ENCODE data around the gene MALRD1. TPM values are rescaled to one million over a fixed set of nuclear protein-coding genes. Genes with fewer than 3 reads are reported as not detected.

The MALRD1 gene
- total RNA-seq, 1 donor from 2014 or later, result 0.11 TPM

- Histone ChIP-seq H3K27ac (no peak overlapping the region), H3K4me3 (no peak overlapping the region), H4K20me1 (ENCODE audit: low read depth) (no peaks in the 10 kb centered on the region), H3K9ac (no peak overlapping the region), H3K9me3 (ENCODE audit: low read depth) (no peaks in the 10 kb centered on the region), H3F3A (ENCODE audit: low read depth) (no peaks in the 10 kb centered on the region), H2AFZ (replicated peaks) (no peak overlapping the region), H3K4me2 (no peak overlapping the region), H3K27me3 (no peaks in the 10 kb centered on the region), H3K36me3 (no peaks in the 10 kb centered on the region), H3K4me1 (peaks cover 13% of the 10 kb centered on the region), H3K79me2 (ENCODE audit: low read depth) (no peaks in the 10 kb centered on the region)
- H3K36me3 Mint-ChIP-seq, result no peaks in the 10 kb centered on the region
- no peaks in the 10 kb centered on the region for H3K27me3 Mint-ChIP-seq (ENCODE audit: insufficient read depth, low read depth)
- H3K4me3 Mint-ChIP-seq, result no peak overlapping the region
- peaks cover 8% of the 10 kb centered on the region for H3K9me3 Mint-ChIP-seq
- peaks cover 10% of the 10 kb centered on the region for H3K4me1 Mint-ChIP-seq
- DNase-seq (ENCODE audit: low spot score), result no peak
- H3K27ac Mint-ChIP-seq, result no peak overlapping the region
- TF ChIP-seq CTCF (IDR thresholded peaks at IDR 0.05) (no peak), EZH2phosphoT487 (IDR thresholded peaks at IDR 0.05) (no peak), EZH2 (IDR thresholded peaks at IDR 0.05) (no peak)
Observed at GRCh38 chr10:19117438-19117837, 68.8 kb downstream of the MALRD1 start.

- Histone ChIP-seq H3K27ac (no peak overlapping the region), H3K4me3 (no peak overlapping the region), H3K4me1 (peaks cover 13% of the 10 kb centered on the region), H3K36me3 (no peaks in the 10 kb centered on the region), H4K20me1 (ENCODE audit: low read depth) (no peaks in the 10 kb centered on the region), H3K79me2 (ENCODE audit: low read depth) (no peaks in the 10 kb centered on the region), H3K9ac (no peak overlapping the region), H2AFZ (replicated peaks) (peak overlapping the region; percentile 86), H3K9me3 (ENCODE audit: low read depth) (no peaks in the 10 kb centered on the region), H3K27me3 (no peaks in the 10 kb centered on the region), H3K4me2 (peak overlapping the region; percentile 34), H3F3A (ENCODE audit: low read depth) (no peaks in the 10 kb centered on the region)
- peak overlapping the region; percentile 48 for H3K27ac Mint-ChIP-seq
- peak; percentile 59 for DNase-seq (ENCODE audit: low spot score)
- H3K9me3 Mint-ChIP-seq, result peaks cover 4% of the 10 kb centered on the region
- H3K4me3 Mint-ChIP-seq, result no peak overlapping the region
- no peaks in the 10 kb centered on the region for H3K27me3 Mint-ChIP-seq (ENCODE audit: insufficient read depth, low read depth)
- TF ChIP-seq EZH2phosphoT487 (IDR thresholded peaks at IDR 0.05) (no peak), CTCF (IDR thresholded peaks at IDR 0.05) (no peak), EZH2 (IDR thresholded peaks at IDR 0.05) (no peak)
- H3K36me3 Mint-ChIP-seq, result no peaks in the 10 kb centered on the region
- peaks cover 10% of the 10 kb centered on the region for H3K4me1 Mint-ChIP-seq
Observed at GRCh38 chr10:19119191-19119590, 70.6 kb downstream of the MALRD1 start.

DNA sequence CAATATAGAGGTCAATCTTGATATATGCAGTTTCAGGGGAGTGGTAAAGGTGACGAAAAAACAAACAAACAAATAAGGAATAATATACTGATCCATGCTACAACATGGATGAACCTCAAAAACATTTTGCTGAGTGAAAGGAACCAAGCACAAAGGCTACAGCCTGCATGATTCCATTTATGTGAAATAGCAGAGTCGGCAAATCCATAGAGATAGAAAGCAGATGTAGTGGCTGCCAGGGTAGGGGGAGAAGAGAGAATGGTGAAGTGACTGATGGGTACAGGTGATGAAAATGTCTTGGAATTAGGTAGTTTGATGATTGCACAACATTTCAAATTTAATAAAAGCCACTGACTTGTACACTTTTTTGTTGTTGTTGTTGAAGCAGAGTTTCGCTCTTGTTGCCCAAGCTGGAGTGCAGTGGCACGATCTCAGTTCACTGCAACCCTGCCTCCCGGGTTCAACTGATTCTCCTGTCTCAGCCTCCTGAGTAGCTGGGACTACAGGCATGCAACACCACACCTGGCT lies 71.8 kb downstream of the MALRD1 start:
- peaks cover 4% of the 10 kb centered on the region for H3K9me3 Mint-ChIP-seq
- peaks cover 13% of the 10 kb centered on the region for H3K4me1 ChIP-seq
- no peak overlapping the region for H3K27ac ChIP-seq
- TF ChIP-seq EZH2 (IDR thresholded peaks at IDR 0.05) (no peak), CTCF (IDR thresholded peaks at IDR 0.05) (no peak), EZH2phosphoT487 (IDR thresholded peaks at IDR 0.05) (no peak)
- no peak overlapping the region for H3K4me3 ChIP-seq
- no peaks in the 10 kb centered on the region for H3K27me3 Mint-ChIP-seq (ENCODE audit: insufficient read depth, low read depth)
- no peak overlapping the region for H3K4me2 ChIP-seq
- H3K27me3 ChIP-seq, result no peaks in the 10 kb centered on the region
- H3K27ac Mint-ChIP-seq, result no peak overlapping the region
- H3K4me1 Mint-ChIP-seq, result peaks cover 10% of the 10 kb centered on the region
- no peaks in the 10 kb centered on the region for H3K9me3 ChIP-seq (ENCODE audit: low read depth)
- H3K9ac ChIP-seq, result no peak overlapping the region
- H3K36me3 Mint-ChIP-seq, result no peaks in the 10 kb centered on the region
- no peak overlapping the region for H3K4me3 Mint-ChIP-seq
- no peaks in the 10 kb centered on the region for H4K20me1 ChIP-seq (ENCODE audit: low read depth)
- H2AFZ ChIP-seq (replicated peaks), result no peak overlapping the region
- no peaks in the 10 kb centered on the region for H3K79me2 ChIP-seq (ENCODE audit: low read depth)
- no peaks in the 10 kb centered on the region for H3K36me3 ChIP-seq
- H3F3A ChIP-seq (ENCODE audit: low read depth), result no peaks in the 10 kb centered on the region
- no peak for DNase-seq (ENCODE audit: low spot score)

All from neural progenitor cell (in vitro differentiated cells).